GM11168 (cell line): ENCODE results near the gene OR10P1.

ENCODE experiments used
- in situ Hi-C: fragments of 300-500 bp; cut with MboI; formaldehyde crosslinking; loops from one replicate; pipeline ENCODE4 v1.12.0; 2022; ENCODE audit warnings: low sequenced_read_pairs; ENCODE audit not compliant: unreplicated experiment

The OR10P1 gene

DNA sequence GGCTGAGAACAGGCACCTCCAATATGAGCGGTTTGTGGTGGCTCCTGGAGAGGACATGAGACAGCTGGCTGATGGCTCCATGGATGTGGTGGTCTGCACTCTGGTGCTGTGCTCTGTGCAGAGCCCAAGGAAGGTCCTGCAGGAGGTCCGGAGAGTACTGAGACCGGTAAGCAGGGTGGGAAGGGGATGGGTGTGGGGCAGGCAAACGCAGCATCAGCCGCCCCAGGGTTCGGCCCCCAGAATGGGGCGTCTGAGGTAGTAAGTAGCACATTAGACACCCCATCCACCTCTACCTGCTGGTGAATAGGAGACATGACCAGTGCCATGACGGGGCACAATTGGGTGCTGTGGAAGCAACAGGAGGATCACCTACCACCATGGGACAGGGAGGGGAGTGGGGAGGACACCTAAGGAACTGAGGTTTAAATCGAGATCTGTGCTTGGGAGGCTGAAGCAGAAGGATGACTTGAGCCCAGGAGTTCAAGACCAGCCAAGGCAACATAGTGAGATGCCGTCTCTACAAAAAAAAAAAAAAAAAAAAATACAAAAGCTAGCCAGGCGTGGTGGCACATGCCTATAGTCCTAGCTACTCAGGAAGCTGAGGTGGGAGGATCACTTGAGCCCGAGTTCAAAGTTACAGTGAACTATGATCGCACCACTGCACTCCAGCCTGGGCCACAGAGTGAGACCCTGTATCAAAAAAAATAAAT lies 45.5 kb downstream of the OR10P1 start:
- in situ Hi-C loops, result no loop called here

DNA sequence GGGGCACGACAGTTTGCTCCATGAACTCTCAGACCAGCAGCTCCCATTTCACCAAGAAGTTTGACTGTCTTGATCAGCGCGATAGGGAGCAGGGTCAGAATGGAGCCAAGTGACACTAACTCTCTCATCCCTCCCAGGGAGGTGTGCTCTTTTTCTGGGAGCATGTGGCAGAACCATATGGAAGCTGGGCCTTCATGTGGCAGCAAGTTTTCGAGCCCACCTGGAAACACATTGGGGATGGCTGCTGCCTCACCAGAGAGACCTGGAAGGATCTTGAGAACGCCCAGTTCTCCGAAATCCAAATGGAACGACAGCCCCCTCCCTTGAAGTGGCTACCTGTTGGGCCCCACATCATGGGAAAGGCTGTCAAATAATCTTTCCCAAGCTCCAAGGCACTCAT lies 47.0 kb downstream of the OR10P1 start:
- in situ Hi-C loops, result no loop called here

DNA sequence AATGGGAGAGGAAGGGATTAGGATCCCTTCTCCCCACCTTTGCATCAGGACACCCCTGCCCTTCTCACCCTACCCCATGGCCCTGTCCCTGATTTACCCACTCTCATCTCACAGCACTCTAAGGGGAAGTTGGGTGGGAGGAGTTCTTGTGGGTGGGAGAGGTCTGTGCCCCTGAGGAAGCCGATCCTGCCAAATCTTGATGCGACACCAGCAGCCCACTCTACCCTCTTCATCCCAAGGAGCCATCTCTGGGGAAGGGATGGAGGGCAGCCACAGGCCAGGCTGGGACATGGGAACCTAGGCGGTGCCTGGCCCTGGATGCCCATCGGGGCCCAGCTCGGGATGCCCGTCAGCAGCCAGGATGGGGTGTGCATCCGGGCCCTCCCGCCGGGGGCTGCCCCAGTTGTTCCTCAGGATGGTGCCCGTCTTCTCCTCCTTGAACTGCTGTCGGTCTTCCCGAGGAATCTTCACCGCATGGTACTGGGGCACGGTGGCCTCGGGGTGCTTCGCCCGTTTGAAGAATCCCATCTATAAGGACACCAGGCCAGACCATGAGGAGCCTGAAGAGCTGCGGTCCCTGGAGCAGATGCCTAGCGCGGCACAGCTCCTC lies 48.2 kb downstream of the OR10P1 start:
- in situ Hi-C loops, result no loop called here

GRCh38 chr12:55685671-55686070 lies 49.0 kb downstream of the OR10P1 start:
- in situ Hi-C loops, result no loop called here

GRCh38 chr12:55686366-55687010 lies 49.8 kb downstream of the OR10P1 start:
- in situ Hi-C loops, result no loop called here
